Lung (tissue), 5 donors: ENCODE measurements around the gene BTG4. TPM values are rescaled to one million over a fixed set of nuclear protein-coding genes. Genes with fewer than 3 reads are reported as not detected.

Experiments
- polyA plus RNA-seq, 2 donors: library from polyadenylated mRNA; stranded (reverse); fragments of 200-250 nt; gene quantifications; one replicate each; pipeline ENCODE4 v1.2.1, GENCODE V29; 2013
- small RNA-seq: library from RNA; depleted of rRNA; stranded (forward); fragments of <200 nt; gene quantifications from one replicate; pipeline ENCODE3, GENCODE V24; 2014; ENCODE audit warnings: low replicate concordance
- total RNA-seq, 2 donors: library from RNA; depleted of rRNA in 1 of 2; stranded (reverse); fragments of >200 nt in 1 of 2; gene quantifications; one replicate each; pipeline ENCODE4 v1.2.1, GENCODE V29; 2014 to 2021
- donor health status: Bipolar disorder and iron deficiency.
- donor health status: healthy.
- donor health status: DM: yes; HTN: yes; CAD: no.

BTG4 gene
- total and polyA plus RNA-seq, 4 donors = 0.23 to 1.5 (median 0.52) TPM

Small RNA genes lying within 50 kb of the gene (small RNA-seq; reads per million reads assigned to genes)
- 28.2 reads per million, percentile 97 among the genes with 10 or more reads in this experiment for gene MIR34B
- gene MIR34C = 241 reads per million, percentile 99 among the genes with 10 or more reads in this experiment

Other genes with a start within 250 kb of the BTG4 start
- 1 to 10 TPM; 1.5 to 4.2 TPM for gene POU2AF3, start 213.8 kb downstream of the BTG4 start, total RNA-seq
- 1 to 10 TPM; 2.0 to 5.4 TPM for gene POU2AF3, start 213.8 kb downstream of the BTG4 start, polyA plus RNA-seq
- gene POU2AF1, start 133.1 kb downstream of the BTG4 start, total RNA-seq = 1 to 10 TPM; 5.8 to 6.9 TPM
- gene POU2AF1, start 133.1 kb downstream of the BTG4 start, polyA plus RNA-seq = 1 to 10 TPM; 2.0 to 3.1 TPM
- gene HOATZ, start 2.4 kb upstream of the BTG4 start, total RNA-seq = 10 to 100 TPM; 25.4 to 32.6 TPM
- gene HOATZ, start 2.4 kb upstream of the BTG4 start, polyA plus RNA-seq = 10 to 100 TPM; 23.6 to 42.9 TPM
- gene LAYN, start 28.3 kb upstream of the BTG4 start, total RNA-seq = 10 to 100 TPM; 13.1 to 13.4 TPM
- 1 to 10 TPM; 6.5 to 9.5 TPM for gene LAYN, start 28.3 kb upstream of the BTG4 start, polyA plus RNA-seq
- 10 to 100 TPM; 26.8 to 31.8 TPM for gene SIK2, start 90.1 kb upstream of the BTG4 start, total RNA-seq
- 1 to 10 TPM; 7.2 to 7.8 TPM for gene SIK2, start 90.1 kb upstream of the BTG4 start, polyA plus RNA-seq